Liver (tissue), 9 donors: ENCODE data around the gene ZDHHC9. TPM values are rescaled to one million over a fixed set of nuclear protein-coding genes. Genes with fewer than 3 reads are reported as not detected.

ENCODE experiments used
- DNase-seq: peaks from one replicate; pipeline ENCODE4 v3.0.0-alpha.2; 2017; ENCODE audit warnings: low spot score
- H3K27ac ChIP-seq, 2 donors: one replicate each; pipeline ENCODE4 v1.7.0; 2013; ENCODE audit warnings: inconsistent platforms in 2 of 2, low read length in 2 of 2, control low read depth in 1 of 2, low read depth in 1 of 2, mild to moderate bottlenecking in 1 of 2
- H3K27me3 ChIP-seq, 4 donors: one replicate each; pipeline versions ENCODE4 v1.6.1 to v1.7.0; 2013; ENCODE audit warnings: low read length in 3 of 4, inconsistent platforms in 1 of 4, mild to moderate bottlenecking in 1 of 4, moderate library complexity in 1 of 4; ENCODE audit not compliant: control insufficient read depth in 4 of 4, insufficient read depth in 4 of 4
- H3K36me3 ChIP-seq, 4 donors: one replicate each; pipeline versions ENCODE4 v1.6.1 to v1.7.0; 2013; ENCODE audit warnings: low read length in 3 of 4, mild to moderate bottlenecking in 3 of 4, low read depth in 1 of 4, moderate library complexity in 1 of 4; ENCODE audit not compliant: control insufficient read depth in 4 of 4, insufficient read depth in 3 of 4
- H3K4me1 ChIP-seq, 4 donors: one replicate each; pipeline versions ENCODE4 v1.6.1 to v1.7.0; 2013; ENCODE audit warnings: low read length in 3 of 4, mild to moderate bottlenecking in 3 of 4, moderate library complexity in 1 of 4; ENCODE audit not compliant: control insufficient read depth in 4 of 4, insufficient read depth in 4 of 4
- H3K4me3 ChIP-seq, 3 donors: one replicate each; pipeline versions ENCODE4 v1.6.1 to v1.7.0; 2013; ENCODE audit warnings: low read length in 3 of 3, control low read depth in 1 of 3, low read depth in 1 of 3, mild to moderate bottlenecking in 1 of 3
- H3K9ac ChIP-seq, 2 donors: one replicate each; pipeline ENCODE4 v1.7.0; 2013; ENCODE audit warnings: low read length in 2 of 2, mild to moderate bottlenecking in 2 of 2, moderate library complexity in 2 of 2, control low read depth in 1 of 2, low read depth in 1 of 2
- H3K9me3 ChIP-seq, 4 donors: one replicate each; pipeline versions ENCODE4 v1.6.1 to v1.7.0; 2013; ENCODE audit warnings: low read length in 3 of 4; ENCODE audit not compliant: control insufficient read depth in 4 of 4
- FOXA1 ChIP-seq: IDR thresholded peaks from 2 replicates; pipeline ENCODE4 v1.6.1; 2016; ENCODE audit warnings: antibody characterized with exemption
- FOXA2 ChIP-seq: IDR thresholded peaks from 2 replicates; pipeline ENCODE4 v1.6.1; 2016; ENCODE audit warnings: antibody characterized with exemption
- GABPA ChIP-seq, 2 donors: IDR thresholded peaks in 1 of 2; conservative IDR thresholded peaks in 1 of 2; 2 replicates each; pipeline ENCODE4 v1.6.1; 2016; ENCODE audit warnings: antibody characterized with exemption in 2 of 2, mild to moderate bottlenecking in 1 of 2, moderate library complexity in 1 of 2
- HNF4A ChIP-seq, 2 donors: conservative IDR thresholded peaks; 2 replicates each; pipeline ENCODE4 v1.6.1; 2016; ENCODE audit warnings: antibody characterized with exemption in 2 of 2, mild to moderate bottlenecking in 2 of 2
- HNF4G ChIP-seq: IDR thresholded peaks from 2 replicates; pipeline ENCODE4 v1.6.1; 2016; ENCODE audit warnings: antibody characterized with exemption
- JUND ChIP-seq, 2 donors: IDR thresholded peaks; 2 replicates each; pipeline ENCODE4 v1.6.1; 2016; ENCODE audit warnings: antibody characterized with exemption in 2 of 2
- NR2F2 ChIP-seq: IDR thresholded peaks from 2 replicates; pipeline ENCODE4 v1.6.1; 2016; ENCODE audit warnings: antibody characterized with exemption
- RAD21 ChIP-seq, 2 donors: IDR thresholded peaks; 2 replicates each; pipeline ENCODE4 v1.6.1; 2016; ENCODE audit warnings: antibody characterized with exemption in 2 of 2, mild to moderate bottlenecking in 2 of 2
- RXRA ChIP-seq, 2 donors: IDR thresholded peaks; 2 replicates each; pipeline ENCODE4 v1.6.1; 2017 to 2018; ENCODE audit warnings: antibody characterized with exemption in 2 of 2, mild to moderate bottlenecking in 1 of 2
- SP1 ChIP-seq: IDR thresholded peaks from 2 replicates; pipeline ENCODE4 v1.6.1; 2018; ENCODE audit warnings: antibody characterized with exemption, mild to moderate bottlenecking
- YY1 ChIP-seq: IDR thresholded peaks from 2 replicates; pipeline ENCODE4 v1.6.1; 2016; ENCODE audit warnings: antibody characterized with exemption, mild to moderate bottlenecking
- WGBS: extraction: QIAGEN DNeasy Blood & Tissue Kit; methylation state at CpG from one replicate; pipeline ENCODE4 v1.1.7; 2013; 5-methylcytosine and 5-hydroxymethylcytosine counted together
- polyA plus RNA-seq, 2 donors: library from polyadenylated mRNA; stranded (reverse) in 1 of 2; unstranded in 1 of 2; fragments of 200-250 nt in 1 of 2; fragments of >200 nt in 1 of 2; fragmentation: Nextera tagmentation in 1 of 2; extraction: Ambion mirVana in 1 of 2; gene quantifications; one replicate each; pipeline versions ENCODE4 v1.2.1 to v1.2.3, GENCODE V29; 2013 to 2015
- total RNA-seq, 2 donors: library from RNA; depleted of rRNA; stranded (reverse); fragments of >200 nt; gene quantifications; one replicate each; pipeline ENCODE4 v1.2.3, GENCODE V29; 2014
- TF ChIP-seq, protein P1 (sequence below): IDR thresholded peaks from 2 replicates; pipeline ENCODE4 v1.6.1; 2016; ENCODE audit warnings: antibody characterized with exemption
- TF ChIP-seq, protein P2 (sequence below): IDR thresholded peaks from 2 replicates; pipeline ENCODE4 v1.6.1; 2016; ENCODE audit warnings: antibody characterized with exemption
- TF ChIP-seq, protein P3 (sequence below): fragments of 150-350 bp; IDR thresholded peaks from 2 replicates; pipeline ENCODE4 v1.5.1; 2017; ENCODE audit warnings: improper control_type of control experiment, low read depth, low read length; ENCODE audit not compliant: missing input control
- TF ChIP-seq, protein P4 (sequence below): IDR thresholded peaks from 2 replicates; pipeline ENCODE4 v1.6.1; 2016; ENCODE audit warnings: antibody characterized with exemption, mild to moderate bottlenecking
- donor health status: healthy.
- donor health status: healthy.
- donor health status: healthy.
- donor health status: healthy.
- donor health status: healthy.

The ZDHHC9 gene
- total and polyA plus RNA-seq, 4 donors = 10.2 to 26.8 (median 24.3) TPM

DNA sequence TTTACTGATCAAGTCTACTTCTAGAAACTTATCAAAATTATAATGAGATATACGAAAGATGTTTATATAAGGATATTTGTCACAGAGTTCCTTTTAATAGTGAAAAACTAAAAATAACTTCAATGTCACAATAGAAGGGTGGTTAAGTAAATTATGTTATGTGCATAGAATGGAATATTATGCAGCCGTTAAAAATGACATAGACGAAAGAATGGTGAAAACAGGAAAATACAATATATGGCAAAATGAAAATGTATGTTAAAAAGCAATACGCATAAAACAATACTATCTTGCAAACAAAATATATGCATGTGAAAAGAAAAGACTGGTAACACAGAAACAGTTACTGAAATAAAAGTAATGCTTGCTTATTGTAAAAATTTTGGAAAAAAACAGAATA, 19.1 kb downstream of the ZDHHC9 start:
- H3K9me3 ChIP-seq = no peaks in the 10 kb centered on the region
- DNase-seq = no peak
- H3K4me3 ChIP-seq = no peak overlapping the region
- TF ChIP-seq, protein P1, sequence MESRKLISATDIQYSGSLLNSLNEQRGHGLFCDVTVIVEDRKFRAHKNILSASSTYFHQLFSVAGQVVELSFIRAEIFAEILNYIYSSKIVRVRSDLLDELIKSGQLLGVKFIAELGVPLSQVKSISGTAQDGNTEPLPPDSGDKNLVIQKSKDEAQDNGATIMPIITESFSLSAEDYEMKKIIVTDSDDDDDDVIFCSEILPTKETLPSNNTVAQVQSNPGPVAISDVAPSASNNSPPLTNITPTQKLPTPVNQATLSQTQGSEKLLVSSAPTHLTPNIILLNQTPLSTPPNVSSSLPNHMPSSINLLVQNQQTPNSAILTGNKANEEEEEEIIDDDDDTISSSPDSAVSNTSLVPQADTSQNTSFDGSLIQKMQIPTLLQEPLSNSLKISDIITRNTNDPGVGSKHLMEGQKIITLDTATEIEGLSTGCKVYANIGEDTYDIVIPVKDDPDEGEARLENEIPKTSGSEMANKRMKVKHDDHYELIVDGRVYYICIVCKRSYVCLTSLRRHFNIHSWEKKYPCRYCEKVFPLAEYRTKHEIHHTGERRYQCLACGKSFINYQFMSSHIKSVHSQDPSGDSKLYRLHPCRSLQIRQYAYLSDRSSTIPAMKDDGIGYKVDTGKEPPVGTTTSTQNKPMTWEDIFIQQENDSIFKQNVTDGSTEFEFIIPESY = no peak
- no peak for TF ChIP-seq HNF4G
- no peak for TF ChIP-seq RXRA (IDR thresholded peaks at IDR 0.05)
- TF ChIP-seq HNF4A (conservative IDR thresholded peaks at IDR 0.05) = no peak
- H3K27me3 ChIP-seq = no peaks in the 10 kb centered on the region
- H3K36me3 ChIP-seq = peaks cover 1 to 13% (median 3%) of the 10 kb centered on the region in 4 donors
- H3K4me1 ChIP-seq = peaks cover 0 to 7% (median 2%) of the 10 kb centered on the region in 4 donors
- 98% methylated on average over 4 of the region's 4 CpGs for WGBS
- no peak overlapping the region for H3K9ac ChIP-seq
- no peak overlapping the region for H3K27ac ChIP-seq

DNA sequence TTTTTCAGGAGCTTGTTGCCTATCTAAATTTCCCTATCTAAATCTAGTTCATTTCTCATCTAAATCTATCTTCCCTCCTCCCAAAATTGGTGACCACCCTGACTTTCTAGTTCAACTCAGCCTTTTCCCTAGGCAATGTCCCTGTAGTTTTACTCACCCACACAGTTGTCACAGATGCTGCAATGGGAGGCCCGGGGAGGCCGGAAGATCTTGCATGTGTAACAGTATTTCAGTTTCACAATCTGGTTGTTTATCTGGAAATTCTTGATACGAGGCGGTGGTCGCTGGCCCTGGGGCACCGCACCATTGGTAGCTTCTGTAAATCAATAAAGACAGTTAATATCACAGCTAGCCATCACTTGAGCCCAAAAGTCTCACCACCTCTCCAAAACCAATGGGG, 20.2 kb downstream of the ZDHHC9 start:
- H3K36me3 ChIP-seq = peaks cover 0 to 7% (median 2%) of the 10 kb centered on the region in 4 donors
- no peaks in the 10 kb centered on the region for H3K27me3 ChIP-seq
- peaks cover 0 to 7% (median 2%) of the 10 kb centered on the region in 4 donors for H3K4me1 ChIP-seq
- no peak overlapping the region for H3K4me3 ChIP-seq
- no peak overlapping the region for H3K9ac ChIP-seq
- WGBS = 53% methylated on average over 6 of the region's 6 CpGs
- DNase-seq = no peak
- H3K27ac ChIP-seq = no peak overlapping the region
- TF ChIP-seq HNF4G (no peak), NR2F2 (no peak), RAD21 (IDR thresholded peaks at IDR 0.05) (no peak), FOXA1 (no peak), HNF4A (conservative IDR thresholded peaks at IDR 0.05) (no peak), GABPA (IDR thresholded peaks at IDR 0.05 in 1 of 2, conservative IDR thresholded peaks at IDR 0.05 in 1 of 2) (no peak), FOXA2 (no peak), JUND (IDR thresholded peaks at IDR 0.05) (no peak), YY1 (no peak), RXRA (IDR thresholded peaks at IDR 0.05) (no peak), SP1 (no peak)
- TF ChIP-seq, protein P2, sequence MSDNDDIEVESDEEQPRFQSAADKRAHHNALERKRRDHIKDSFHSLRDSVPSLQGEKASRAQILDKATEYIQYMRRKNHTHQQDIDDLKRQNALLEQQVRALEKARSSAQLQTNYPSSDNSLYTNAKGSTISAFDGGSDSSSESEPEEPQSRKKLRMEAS = no peak
- TF ChIP-seq, protein P3, sequence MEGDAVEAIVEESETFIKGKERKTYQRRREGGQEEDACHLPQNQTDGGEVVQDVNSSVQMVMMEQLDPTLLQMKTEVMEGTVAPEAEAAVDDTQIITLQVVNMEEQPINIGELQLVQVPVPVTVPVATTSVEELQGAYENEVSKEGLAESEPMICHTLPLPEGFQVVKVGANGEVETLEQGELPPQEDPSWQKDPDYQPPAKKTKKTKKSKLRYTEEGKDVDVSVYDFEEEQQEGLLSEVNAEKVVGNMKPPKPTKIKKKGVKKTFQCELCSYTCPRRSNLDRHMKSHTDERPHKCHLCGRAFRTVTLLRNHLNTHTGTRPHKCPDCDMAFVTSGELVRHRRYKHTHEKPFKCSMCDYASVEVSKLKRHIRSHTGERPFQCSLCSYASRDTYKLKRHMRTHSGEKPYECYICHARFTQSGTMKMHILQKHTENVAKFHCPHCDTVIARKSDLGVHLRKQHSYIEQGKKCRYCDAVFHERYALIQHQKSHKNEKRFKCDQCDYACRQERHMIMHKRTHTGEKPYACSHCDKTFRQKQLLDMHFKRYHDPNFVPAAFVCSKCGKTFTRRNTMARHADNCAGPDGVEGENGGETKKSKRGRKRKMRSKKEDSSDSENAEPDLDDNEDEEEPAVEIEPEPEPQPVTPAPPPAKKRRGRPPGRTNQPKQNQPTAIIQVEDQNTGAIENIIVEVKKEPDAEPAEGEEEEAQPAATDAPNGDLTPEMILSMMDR = no peak
- TF ChIP-seq, protein P4, sequence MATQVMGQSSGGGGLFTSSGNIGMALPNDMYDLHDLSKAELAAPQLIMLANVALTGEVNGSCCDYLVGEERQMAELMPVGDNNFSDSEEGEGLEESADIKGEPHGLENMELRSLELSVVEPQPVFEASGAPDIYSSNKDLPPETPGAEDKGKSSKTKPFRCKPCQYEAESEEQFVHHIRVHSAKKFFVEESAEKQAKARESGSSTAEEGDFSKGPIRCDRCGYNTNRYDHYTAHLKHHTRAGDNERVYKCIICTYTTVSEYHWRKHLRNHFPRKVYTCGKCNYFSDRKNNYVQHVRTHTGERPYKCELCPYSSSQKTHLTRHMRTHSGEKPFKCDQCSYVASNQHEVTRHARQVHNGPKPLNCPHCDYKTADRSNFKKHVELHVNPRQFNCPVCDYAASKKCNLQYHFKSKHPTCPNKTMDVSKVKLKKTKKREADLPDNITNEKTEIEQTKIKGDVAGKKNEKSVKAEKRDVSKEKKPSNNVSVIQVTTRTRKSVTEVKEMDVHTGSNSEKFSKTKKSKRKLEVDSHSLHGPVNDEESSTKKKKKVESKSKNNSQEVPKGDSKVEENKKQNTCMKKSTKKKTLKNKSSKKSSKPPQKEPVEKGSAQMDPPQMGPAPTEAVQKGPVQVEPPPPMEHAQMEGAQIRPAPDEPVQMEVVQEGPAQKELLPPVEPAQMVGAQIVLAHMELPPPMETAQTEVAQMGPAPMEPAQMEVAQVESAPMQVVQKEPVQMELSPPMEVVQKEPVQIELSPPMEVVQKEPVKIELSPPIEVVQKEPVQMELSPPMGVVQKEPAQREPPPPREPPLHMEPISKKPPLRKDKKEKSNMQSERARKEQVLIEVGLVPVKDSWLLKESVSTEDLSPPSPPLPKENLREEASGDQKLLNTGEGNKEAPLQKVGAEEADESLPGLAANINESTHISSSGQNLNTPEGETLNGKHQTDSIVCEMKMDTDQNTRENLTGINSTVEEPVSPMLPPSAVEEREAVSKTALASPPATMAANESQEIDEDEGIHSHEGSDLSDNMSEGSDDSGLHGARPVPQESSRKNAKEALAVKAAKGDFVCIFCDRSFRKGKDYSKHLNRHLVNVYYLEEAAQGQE = no peak
- TF ChIP-seq, protein P1 = no peak
- no peaks in the 10 kb centered on the region for H3K9me3 ChIP-seq
